Measurements from ENCODE around the gene TCF12. TPM values are rescaled to one million over a fixed set of nuclear protein-coding genes. Genes with fewer than 3 reads are reported as not detected.

Gene TCF12
- total RNA-seq, 1 experiment from 2014 or later, result 102 TPM

DNA sequence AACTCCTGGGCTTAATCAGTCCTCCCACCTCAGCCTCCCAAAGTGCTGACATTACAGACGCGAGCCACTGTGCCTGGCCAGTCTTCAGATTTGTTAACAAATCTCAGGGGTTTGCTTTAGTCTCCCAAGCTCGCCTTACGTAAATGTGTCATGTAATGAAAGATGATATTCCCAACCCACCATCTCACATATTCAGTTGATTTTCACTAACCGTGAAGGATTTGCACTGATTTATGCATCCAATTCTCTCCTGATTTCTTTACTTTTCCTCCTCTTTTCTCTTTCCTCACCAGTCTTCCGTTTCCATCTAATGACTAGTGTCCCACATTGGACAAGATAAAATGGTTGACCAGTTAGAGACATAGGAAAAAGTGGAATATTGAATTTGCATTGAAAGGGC, 72.6 kb downstream of the TCF12 start:
- H3K9me3 ChIP-seq (ENCODE audit: control insufficient read depth, insufficient read depth, low read depth, low read length), result no peaks in the 10 kb centered on the region
- CTCF ChIA-PET, result no interaction called here
- no peaks in the 10 kb centered on the region for H3K27me3 ChIP-seq (ENCODE audit: control insufficient read depth, insufficient read depth, low read length)
- BruUV-seq (replicated peaks), result no TSS peak
- intact Hi-C loops (cut with micrococcal nuclease; ENCODE audit: unreplicated experiment), result no loop called here
- H3K36me3 ChIP-seq (ENCODE audit: control insufficient read depth, insufficient read depth, low read length), result no peaks in the 10 kb centered on the region
- ATAC-seq, result no peak
- H3K4me3 ChIP-seq (ENCODE audit: low read depth in 2 of 2, low read length in 2 of 2), result no peak overlapping the region
- no peak overlapping the region for H3K27ac ChIP-seq (ENCODE audit: low read length)
- H3K4me1 ChIP-seq (ENCODE audit: control insufficient read depth, insufficient read depth, low read length), result peaks cover 12% of the 10 kb centered on the region
- no peak for DNase-seq (ENCODE audit: low read depth, low spot score)
- POLR2A ChIA-PET, result no interaction called here
- in situ Hi-C loops (cut with HindIII; ENCODE audit: low pct_unique_long_range_greater_than_20kb, low sequenced_read_pairs), result no loop called here
- TF ChIP-seq, protein P1, sequence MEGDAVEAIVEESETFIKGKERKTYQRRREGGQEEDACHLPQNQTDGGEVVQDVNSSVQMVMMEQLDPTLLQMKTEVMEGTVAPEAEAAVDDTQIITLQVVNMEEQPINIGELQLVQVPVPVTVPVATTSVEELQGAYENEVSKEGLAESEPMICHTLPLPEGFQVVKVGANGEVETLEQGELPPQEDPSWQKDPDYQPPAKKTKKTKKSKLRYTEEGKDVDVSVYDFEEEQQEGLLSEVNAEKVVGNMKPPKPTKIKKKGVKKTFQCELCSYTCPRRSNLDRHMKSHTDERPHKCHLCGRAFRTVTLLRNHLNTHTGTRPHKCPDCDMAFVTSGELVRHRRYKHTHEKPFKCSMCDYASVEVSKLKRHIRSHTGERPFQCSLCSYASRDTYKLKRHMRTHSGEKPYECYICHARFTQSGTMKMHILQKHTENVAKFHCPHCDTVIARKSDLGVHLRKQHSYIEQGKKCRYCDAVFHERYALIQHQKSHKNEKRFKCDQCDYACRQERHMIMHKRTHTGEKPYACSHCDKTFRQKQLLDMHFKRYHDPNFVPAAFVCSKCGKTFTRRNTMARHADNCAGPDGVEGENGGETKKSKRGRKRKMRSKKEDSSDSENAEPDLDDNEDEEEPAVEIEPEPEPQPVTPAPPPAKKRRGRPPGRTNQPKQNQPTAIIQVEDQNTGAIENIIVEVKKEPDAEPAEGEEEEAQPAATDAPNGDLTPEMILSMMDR (IDR thresholded peaks at IDR 0.05), result no peak
- TF ChIP-seq SIN3A (IDR thresholded peaks at IDR 0.05; ENCODE audit: borderline replicate concordance, insufficient read depth, low read depth, low read length) (no peak), TCF7L2 (IDR thresholded peaks at IDR 0.05; ENCODE audit: low read depth, low read length) (no peak), POLR2AphosphoS5 (IDR thresholded peaks at IDR 0.05; ENCODE audit: low read depth, low read length) (no peak)
- TF ChIP-seq, protein P2, sequence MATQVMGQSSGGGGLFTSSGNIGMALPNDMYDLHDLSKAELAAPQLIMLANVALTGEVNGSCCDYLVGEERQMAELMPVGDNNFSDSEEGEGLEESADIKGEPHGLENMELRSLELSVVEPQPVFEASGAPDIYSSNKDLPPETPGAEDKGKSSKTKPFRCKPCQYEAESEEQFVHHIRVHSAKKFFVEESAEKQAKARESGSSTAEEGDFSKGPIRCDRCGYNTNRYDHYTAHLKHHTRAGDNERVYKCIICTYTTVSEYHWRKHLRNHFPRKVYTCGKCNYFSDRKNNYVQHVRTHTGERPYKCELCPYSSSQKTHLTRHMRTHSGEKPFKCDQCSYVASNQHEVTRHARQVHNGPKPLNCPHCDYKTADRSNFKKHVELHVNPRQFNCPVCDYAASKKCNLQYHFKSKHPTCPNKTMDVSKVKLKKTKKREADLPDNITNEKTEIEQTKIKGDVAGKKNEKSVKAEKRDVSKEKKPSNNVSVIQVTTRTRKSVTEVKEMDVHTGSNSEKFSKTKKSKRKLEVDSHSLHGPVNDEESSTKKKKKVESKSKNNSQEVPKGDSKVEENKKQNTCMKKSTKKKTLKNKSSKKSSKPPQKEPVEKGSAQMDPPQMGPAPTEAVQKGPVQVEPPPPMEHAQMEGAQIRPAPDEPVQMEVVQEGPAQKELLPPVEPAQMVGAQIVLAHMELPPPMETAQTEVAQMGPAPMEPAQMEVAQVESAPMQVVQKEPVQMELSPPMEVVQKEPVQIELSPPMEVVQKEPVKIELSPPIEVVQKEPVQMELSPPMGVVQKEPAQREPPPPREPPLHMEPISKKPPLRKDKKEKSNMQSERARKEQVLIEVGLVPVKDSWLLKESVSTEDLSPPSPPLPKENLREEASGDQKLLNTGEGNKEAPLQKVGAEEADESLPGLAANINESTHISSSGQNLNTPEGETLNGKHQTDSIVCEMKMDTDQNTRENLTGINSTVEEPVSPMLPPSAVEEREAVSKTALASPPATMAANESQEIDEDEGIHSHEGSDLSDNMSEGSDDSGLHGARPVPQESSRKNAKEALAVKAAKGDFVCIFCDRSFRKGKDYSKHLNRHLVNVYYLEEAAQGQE (IDR thresholded peaks at IDR 0.05; ENCODE audit: insufficient read depth in 1 of 2, low read depth in 2 of 2, low read length in 1 of 2), result no peak

DNA sequence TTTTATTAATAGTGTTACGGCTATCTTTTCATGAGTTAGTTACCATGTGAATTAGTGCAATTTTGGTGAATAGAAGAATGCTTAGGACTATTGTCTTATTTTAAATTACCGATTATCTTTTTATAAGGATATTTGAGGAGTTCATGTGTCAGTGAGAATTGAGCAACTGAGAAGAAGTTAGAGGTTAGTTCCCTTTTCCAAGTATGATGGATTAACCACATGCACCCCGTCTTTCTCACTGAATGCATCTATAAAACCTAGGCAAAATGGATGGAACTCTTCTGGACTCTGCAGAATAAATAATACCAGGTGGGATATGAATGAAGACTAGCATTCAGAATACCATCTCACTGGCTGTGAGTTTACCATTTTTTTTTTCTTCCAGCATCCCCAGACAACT, 74.3 kb downstream of the TCF12 start:
- TF ChIP-seq TCF7L2 (IDR thresholded peaks at IDR 0.05; ENCODE audit: low read depth, low read length) (no peak), POLR2AphosphoS5 (IDR thresholded peaks at IDR 0.05; ENCODE audit: low read depth, low read length) (no peak), SIN3A (IDR thresholded peaks at IDR 0.05; ENCODE audit: borderline replicate concordance, insufficient read depth, low read depth, low read length) (no peak)
- TF ChIP-seq, protein P1 (IDR thresholded peaks at IDR 0.05), result no peak
- TF ChIP-seq, protein P2 (IDR thresholded peaks at IDR 0.05; ENCODE audit: insufficient read depth in 1 of 2, low read depth in 2 of 2, low read length in 1 of 2), result no peak
- DNase-seq (ENCODE audit: low read depth, low spot score) (no peak), ATAC-seq (no peak)
- no peaks in the 10 kb centered on the region for H3K9me3 ChIP-seq (ENCODE audit: control insufficient read depth, insufficient read depth, low read depth, low read length)
- in situ Hi-C loops (cut with HindIII; ENCODE audit: low pct_unique_long_range_greater_than_20kb, low sequenced_read_pairs), result no loop called here
- no peak overlapping the region for H3K27ac ChIP-seq (ENCODE audit: low read length)
- CTCF ChIA-PET, result no interaction called here
- no peaks in the 10 kb centered on the region for H3K36me3 ChIP-seq (ENCODE audit: control insufficient read depth, insufficient read depth, low read length)
- intact Hi-C loops (cut with micrococcal nuclease; ENCODE audit: unreplicated experiment), result no loop called here
- BruUV-seq (replicated peaks), result no TSS peak
- POLR2A ChIA-PET, result no interaction called here
- peaks cover 12% of the 10 kb centered on the region for H3K4me1 ChIP-seq (ENCODE audit: control insufficient read depth, insufficient read depth, low read length)
- no peak overlapping the region for H3K4me3 ChIP-seq (ENCODE audit: low read depth in 2 of 2, low read length in 2 of 2)
- no peaks in the 10 kb centered on the region for H3K27me3 ChIP-seq (ENCODE audit: control insufficient read depth, insufficient read depth, low read length)
